HEK293 (cell line): ENCODE results near the gene SCN8A.

ENCODE experiments used
- CTCF ChIP-seq: fragments of 450-650 bp; formaldehyde crosslinking; IDR thresholded peaks from 2 replicates; pipeline ENCODE4 v1.5.1; 2016; ENCODE audit warnings: missing biosample characterization, missing genetic modification characterization
- FEZF1 ChIP-seq: fragments of 450-650 bp; formaldehyde crosslinking; IDR thresholded peaks from 2 replicates; pipeline ENCODE4 v1.5.1; 2016; ENCODE audit warnings: missing biosample characterization, missing genetic modification characterization
- PBX3 ChIP-seq: sonication (generic); formaldehyde crosslinking; IDR thresholded peaks from 2 replicates; pipeline ENCODE4 v1.8.1; 2022; ENCODE audit warnings: mild to moderate bottlenecking, moderate library complexity, missing genetic modification reagents
- REPIN1 ChIP-seq: fragments of 450-650 bp; formaldehyde crosslinking; IDR thresholded peaks from 2 replicates; pipeline ENCODE4 v1.5.1; 2017; ENCODE audit warnings: missing biosample characterization, missing genetic modification characterization, low read depth
- REST ChIP-seq: fragments of 450-650 bp; formaldehyde crosslinking; IDR thresholded peaks from 2 replicates; pipeline ENCODE4 v1.5.1; 2016; ENCODE audit warnings: missing biosample characterization, missing genetic modification characterization
- ZBTB26 ChIP-seq: fragments of 450-650 bp; formaldehyde crosslinking; optimal IDR thresholded peaks from 2 replicates; pipeline ENCODE3; 2016; ENCODE audit warnings: missing biosample characterization, mild to moderate bottlenecking, missing genetic modification characterization
- ZBTB7A ChIP-seq: fragments of 450-650 bp; formaldehyde crosslinking; IDR thresholded peaks from 2 replicates; pipeline ENCODE4 v1.5.1; 2016; ENCODE audit warnings: low read depth, missing biosample characterization, missing genetic modification characterization
- ZNF121 ChIP-seq: fragments of 450-650 bp; formaldehyde crosslinking; IDR thresholded peaks from 2 replicates; pipeline ENCODE4 v1.5.1; 2016; ENCODE audit warnings: missing biosample characterization, missing genetic modification characterization
- ZNF133 ChIP-seq: fragments of 450-650 bp; formaldehyde crosslinking; IDR thresholded peaks from 2 replicates; pipeline ENCODE4 v1.5.1; 2016; ENCODE audit warnings: missing biosample characterization, missing genetic modification characterization
- ZNF175 ChIP-seq: fragments of 450-650 bp; formaldehyde crosslinking; IDR thresholded peaks from 2 replicates; pipeline ENCODE4 v1.5.1; 2016; ENCODE audit warnings: missing biosample characterization, missing genetic modification characterization
- ZNF211 ChIP-seq: fragments of 450-650 bp; formaldehyde crosslinking; IDR thresholded peaks from 2 replicates; pipeline ENCODE4 v1.5.1; 2016; ENCODE audit warnings: low read depth, missing biosample characterization, missing genetic modification characterization
- ZNF274 ChIP-seq, 2 experiments: fragments of 200-500 bp in 1 of 2; fragments of 450-650 bp in 1 of 2; sonication (Bioruptor generic) in 1 of 2; formaldehyde crosslinking in 1 of 2; IDR thresholded peaks; 2 replicates each; pipeline versions ENCODE4 v1.5.1 to v1.6.1; 2014 to 2016; ENCODE audit warnings: borderline replicate concordance in 1 of 2, inconsistent platforms in 1 of 2, low read length in 1 of 2, missing biosample characterization in 1 of 2, missing genetic modification characterization in 1 of 2
- ZNF585B ChIP-seq: fragments of 450-650 bp; formaldehyde crosslinking; IDR thresholded peaks from 2 replicates; pipeline ENCODE4 v1.5.1; 2016; ENCODE audit warnings: missing biosample characterization, missing genetic modification characterization

- no peak for TF ChIP-seq PBX3 (CRISPR knock-in tag)
- TF ChIP-seq ZNF133 (tag by site-specific recombination), result no peak
- TF ChIP-seq CTCF (tag by site-specific recombination), result no peak
- TF ChIP-seq FEZF1 (tag by site-specific recombination), result no peak
- no peak for TF ChIP-seq ZBTB26 (tag by site-specific recombination)
- no peak for TF ChIP-seq REPIN1 (tag by site-specific recombination)
- TF ChIP-seq ZBTB7A (tag by site-specific recombination), result no peak
- TF ChIP-seq ZNF175 (tag by site-specific recombination), result no peak
- TF ChIP-seq REST (tag by site-specific recombination), result no peak
- TF ChIP-seq ZNF211 (tag by site-specific recombination), result no peak
- TF ChIP-seq ZNF121 (tag by site-specific recombination), result no peak
- TF ChIP-seq ZNF274 (IDR thresholded peaks at IDR 0.05; ENCODE audit: low read length), result no peak
- TF ChIP-seq ZNF274 (tag by site-specific recombination; IDR thresholded peaks at IDR 0.05; ENCODE audit: borderline replicate concordance), result no peak
- TF ChIP-seq ZNF585B (tag by site-specific recombination), result no peak
Observed at GRCh38 chr12:51669996-51670395, 79.0 kb downstream of the SCN8A start.
